Right lung (tissue), 5 donors: ENCODE results near the gene LRP11. TPM values are rescaled to one million over a fixed set of nuclear protein-coding genes. Genes with fewer than 3 reads are reported as not detected.
"Not testable (repeated sequence)": the region's sequence is repeated elsewhere in the genome, so short reads cannot be mapped to it uniquely, and the experiment has no call there.

Source experiments
- DNase-seq, 2 donors: peaks; one replicate each; pipeline ENCODE4 v3.0.0-alpha.2; 2013
- polyA plus RNA-seq, 5 donors: library from polyadenylated mRNA; unstranded; fragments of 120-200 nt; gene quantifications; one replicate each; pipeline versions ENCODE4 v1.2.1 to v1.2.3, GENCODE V29; 2013; ENCODE audit warnings: inconsistent platforms in 1 of 5, low replicate concordance in 1 of 5; ENCODE audit not compliant: insufficient read length in 5 of 5, insufficient read depth in 1 of 5

Gene LRP11
- polyA plus RNA-seq, 5 donors = 28.4 to 35.8 (median 33.8) TPM

GRCh38 chr6:149899926-149900619, 35.9 kb upstream of the LRP11 start:
- no peak for DNase-seq

GRCh38 chr6:149899486-149899885, 35.3 kb upstream of the LRP11 start:
- DNase-seq = no peak

GRCh38 chr6:149898966-149899365, 34.8 kb upstream of the LRP11 start:
- no peak for DNase-seq

- no peak for DNase-seq
These were observed 33.9 kb upstream of the LRP11 start, which contains the start of gene RAET1E for GRCh38 chr6:149897855-149898744. Gene RAET1E, minus strand, starts transcription at chr6:149898113. Its CDS starts 7,212 bp downstream, at chr6:149890901.

GRCh38 chr6:149897015-149897697, 33.0 kb upstream of the LRP11 start:
- peak; percentile 69 to 78 for DNase-seq

GRCh38 chr6:149896491-149896890, 32.3 kb upstream of the LRP11 start:
- DNase-seq = no peak

GRCh38 chr6:149895833-149896271, 31.7 kb upstream of the LRP11 start:
- no peak for DNase-seq

GRCh38 chr6:149895048-149895590, 31.0 kb upstream of the LRP11 start:
- DNase-seq = peak; percentile 51 to 74

- not testable (repeated sequence) for DNase-seq
These were observed 27.7 kb upstream of the LRP11 start for GRCh38 chr6:149891864-149892263.

- no peak for DNase-seq
These were observed 27.1 kb upstream of the LRP11 start for GRCh38 chr6:149891259-149891658.

GRCh38 chr6:149890629-149891045, 26.5 kb upstream of the LRP11 start:
- no peak for DNase-seq

- DNase-seq = no peak
These were observed 25.2 kb upstream of the LRP11 start for GRCh38 chr6:149889326-149889725.

- DNase-seq = no peak
These were observed 24.5 kb upstream of the LRP11 start for GRCh38 chr6:149888659-149889058.

GRCh38 chr6:149888093-149888492, 23.9 kb upstream of the LRP11 start:
- no peak for DNase-seq

GRCh38 chr6:149887343-149887742, 23.2 kb upstream of the LRP11 start:
- no peak for DNase-seq

- DNase-seq = no peak
These were observed 21.7 kb upstream of the LRP11 start for GRCh38 chr6:149885888-149886287.

GRCh38 chr6:149884617-149885016, 20.5 kb upstream of the LRP11 start:
- no peak for DNase-seq

- peak; percentile 29 to 45 for DNase-seq
These were observed 20.1 kb upstream of the LRP11 start for GRCh38 chr6:149884215-149884614.

- DNase-seq = no peak
These were observed 17.7 kb upstream of the LRP11 start for GRCh38 chr6:149881860-149882259.

- DNase-seq = no peak
These were observed 17.1 kb upstream of the LRP11 start for GRCh38 chr6:149881066-149881766.

- DNase-seq = no peak
These were observed 13.5 kb upstream of the LRP11 start for GRCh38 chr6:149877659-149878058.
